ENCODE results near the gene NEURL2.
"Not testable (repeated sequence)": the region's sequence is repeated elsewhere in the genome, so short reads cannot be mapped to it uniquely, and the experiment has no call there.

Gene NEURL2

DNA sequence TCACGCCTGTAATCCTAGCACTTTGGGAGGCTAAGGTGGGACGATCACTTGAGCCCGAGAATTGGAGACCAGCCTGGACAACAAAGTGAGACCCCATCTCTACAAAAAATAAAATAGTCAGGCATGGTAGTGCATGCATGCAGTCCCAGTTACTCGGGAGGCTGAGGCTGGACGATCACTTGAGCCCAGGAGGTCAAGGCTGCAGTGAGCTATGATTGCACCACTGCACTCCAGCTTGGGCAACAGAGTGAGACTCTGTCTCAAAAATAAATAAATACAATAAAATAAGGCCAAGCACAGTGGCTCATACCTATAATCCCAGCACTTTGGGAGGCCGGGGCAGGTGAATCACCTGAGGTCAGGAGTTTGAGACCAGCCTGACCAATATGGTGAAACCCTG, 10.3 kb upstream of the NEURL2 start:
- DNase-seq (ENCODE audit: low read depth in 1 of 2, low spot score in 1 of 2) = not testable (repeated sequence)

DNA sequence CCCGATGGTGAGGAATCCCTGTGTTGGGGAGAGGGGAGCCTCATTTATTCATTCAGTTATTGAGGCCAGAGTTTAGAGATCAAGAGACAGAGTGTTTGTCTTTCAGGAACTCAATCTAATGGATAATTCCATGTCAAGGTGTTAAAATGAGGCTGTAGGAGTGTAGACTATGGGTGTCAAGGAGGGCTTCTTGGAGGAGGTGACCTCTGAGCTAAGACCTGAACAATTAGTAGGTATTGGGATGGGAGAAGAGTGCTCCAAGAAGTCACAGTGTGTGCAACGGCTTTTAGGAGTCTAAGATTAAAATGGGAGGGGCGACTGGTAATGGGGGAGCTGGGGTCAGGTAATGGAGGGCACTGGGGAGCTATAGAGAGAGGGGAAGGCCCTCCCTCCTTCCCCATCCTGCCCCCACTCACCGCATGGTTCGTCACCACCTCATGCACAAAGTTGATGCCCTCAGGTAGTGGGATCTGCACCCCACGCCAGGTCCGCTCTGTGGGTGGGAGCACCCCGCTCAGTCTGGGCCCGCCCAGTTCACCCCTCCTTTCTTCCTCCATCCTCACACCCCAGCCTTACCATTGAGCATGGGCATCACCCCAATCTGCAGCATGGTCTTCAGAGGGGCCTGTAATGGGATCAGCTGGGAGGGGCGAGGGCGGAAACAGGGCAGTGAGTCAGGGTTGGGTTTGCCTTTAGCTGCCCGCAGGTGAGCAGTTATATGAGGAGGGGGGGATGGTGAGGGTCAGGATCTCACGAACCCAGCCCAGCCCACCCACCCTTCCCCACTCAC, 8.2 kb upstream of the NEURL2 start:
- DNase-seq (ENCODE audit: low read depth in 1 of 2, low spot score in 1 of 2) = no peak

DNA sequence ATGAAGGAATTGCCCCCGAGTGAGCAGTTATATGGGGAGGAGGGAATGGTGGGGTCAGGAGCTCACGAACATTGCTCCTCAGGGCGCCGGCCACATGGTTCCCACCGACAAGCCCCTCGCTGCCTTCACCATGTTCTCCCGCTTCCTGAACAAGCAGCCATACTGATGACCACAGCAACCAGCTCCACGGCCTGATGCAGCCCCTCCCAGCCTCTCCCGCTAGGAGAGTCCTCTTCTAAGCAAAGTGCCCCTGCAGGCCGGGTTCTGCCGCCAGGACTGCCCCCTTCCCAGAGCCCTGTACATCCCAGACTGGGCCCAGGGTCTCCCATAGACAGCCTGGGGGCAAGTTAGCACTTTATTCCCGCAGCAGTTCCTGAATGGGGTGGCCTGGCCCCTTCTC, 7.3 kb upstream of the NEURL2 start:
- no peak for DNase-seq (ENCODE audit: low read depth in 1 of 2, low spot score in 1 of 2)

DNA sequence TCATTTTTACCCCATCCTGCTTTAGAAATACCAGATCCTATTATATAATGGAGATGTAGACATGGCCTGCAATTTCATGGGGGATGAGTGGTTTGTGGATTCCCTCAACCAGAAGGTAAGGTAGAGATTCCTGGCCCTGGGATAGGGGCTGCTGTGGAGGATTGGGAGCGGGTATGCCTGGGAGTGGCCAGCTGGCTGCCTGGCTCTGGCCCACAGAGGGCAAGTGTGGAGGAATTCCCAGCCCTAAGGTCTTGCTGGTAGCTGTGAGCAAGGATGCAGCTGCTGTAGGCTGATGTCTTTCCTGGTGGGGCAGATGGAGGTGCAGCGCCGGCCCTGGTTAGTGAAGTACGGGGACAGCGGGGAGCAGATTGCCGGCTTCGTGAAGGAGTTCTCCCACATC, 6.7 kb upstream of the NEURL2 start:
- DNase-seq (ENCODE audit: low read depth in 1 of 2, low spot score in 1 of 2) = no peak

DNA sequence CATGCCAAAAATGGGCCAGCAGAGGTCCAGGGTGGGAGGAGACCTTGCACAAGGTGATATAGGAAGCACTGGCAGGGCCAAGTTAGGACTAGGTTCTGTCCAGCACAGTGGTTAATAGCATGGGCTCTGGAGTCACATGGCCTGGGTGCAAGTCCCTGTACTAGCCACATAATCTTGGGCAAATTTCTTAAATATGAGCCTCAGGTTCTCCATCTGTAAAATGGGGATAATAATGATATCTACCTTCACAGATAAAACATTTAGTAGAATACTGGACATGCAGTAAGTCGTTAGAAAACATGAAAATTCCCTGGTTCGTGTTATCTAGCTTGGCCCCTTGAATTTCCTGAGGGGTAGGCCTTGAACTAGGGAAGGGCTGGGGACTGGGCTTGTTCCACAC, 6.3 kb upstream of the NEURL2 start:
- no peak for DNase-seq (ENCODE audit: low read depth in 1 of 2, low spot score in 1 of 2)

DNA sequence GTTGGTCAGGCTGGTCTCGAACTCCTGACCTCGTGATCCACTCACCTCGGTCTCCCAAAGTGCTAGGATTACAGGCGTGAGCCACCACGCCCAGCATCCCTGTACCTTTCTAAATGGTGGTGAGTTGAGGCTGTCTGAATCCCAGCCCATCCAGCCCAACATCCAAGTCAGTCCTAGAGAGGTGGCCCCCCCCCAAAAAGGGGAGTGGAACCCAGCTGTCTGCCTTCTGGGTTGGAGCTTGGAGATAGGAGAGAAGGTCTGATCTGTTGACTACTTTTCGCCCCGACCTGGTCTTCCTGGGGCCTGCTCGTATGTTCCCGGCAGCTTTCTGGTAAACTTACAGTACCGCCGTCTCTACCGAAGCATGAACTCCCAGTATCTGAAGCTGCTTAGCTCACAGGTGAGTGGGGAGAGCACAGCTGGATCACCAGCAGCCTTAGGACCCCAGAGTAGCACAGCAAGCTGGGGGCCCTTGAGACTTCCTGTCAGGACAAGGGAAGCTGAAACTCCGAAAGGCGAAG, 5.7 kb upstream of the NEURL2 start:
- DNase-seq (ENCODE audit: low read depth in 1 of 2, low spot score in 1 of 2) = no peak

DNA sequence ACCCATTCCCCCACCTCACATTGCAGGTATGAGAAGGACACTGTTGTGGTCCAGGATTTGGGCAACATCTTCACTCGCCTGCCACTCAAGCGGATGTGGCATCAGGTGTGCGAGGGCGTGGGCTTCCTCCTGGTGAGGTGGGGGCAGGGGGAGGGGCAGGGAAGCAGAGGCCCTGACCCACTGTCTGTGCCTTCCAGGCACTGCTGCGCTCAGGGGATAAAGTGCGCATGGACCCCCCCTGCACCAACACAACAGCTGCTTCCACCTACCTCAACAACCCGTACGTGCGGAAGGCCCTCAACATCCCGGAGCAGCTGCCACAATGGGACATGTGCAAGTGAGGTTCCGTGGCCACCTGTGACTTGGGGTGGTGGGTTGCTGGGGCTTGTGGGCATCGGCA, 3.8 kb upstream of the NEURL2 start:
- DNase-seq (ENCODE audit: low read depth in 1 of 2, low spot score in 1 of 2) = no peak

DNA sequence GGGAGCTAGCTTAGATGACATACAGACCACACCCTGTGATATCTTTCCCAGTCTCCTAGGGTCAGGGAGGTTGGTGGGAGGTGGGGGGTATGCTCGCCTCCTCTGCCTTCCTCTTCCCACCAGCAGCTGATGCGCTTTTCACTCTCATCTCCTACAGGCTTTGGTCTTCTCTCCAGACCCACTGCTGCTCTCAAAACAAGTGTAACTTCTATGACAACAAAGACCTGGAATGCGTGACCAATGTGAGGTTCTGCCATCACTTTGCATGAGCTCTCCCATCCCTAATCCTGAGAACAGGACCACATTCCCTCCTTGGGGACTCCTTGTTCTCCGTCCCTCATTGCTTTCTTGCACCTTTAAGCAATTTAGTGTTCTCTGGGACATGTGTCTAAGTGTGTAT, 2.8 kb upstream of the NEURL2 start:
- DNase-seq (ENCODE audit: low read depth in 1 of 2, low spot score in 1 of 2) = no peak

DNA sequence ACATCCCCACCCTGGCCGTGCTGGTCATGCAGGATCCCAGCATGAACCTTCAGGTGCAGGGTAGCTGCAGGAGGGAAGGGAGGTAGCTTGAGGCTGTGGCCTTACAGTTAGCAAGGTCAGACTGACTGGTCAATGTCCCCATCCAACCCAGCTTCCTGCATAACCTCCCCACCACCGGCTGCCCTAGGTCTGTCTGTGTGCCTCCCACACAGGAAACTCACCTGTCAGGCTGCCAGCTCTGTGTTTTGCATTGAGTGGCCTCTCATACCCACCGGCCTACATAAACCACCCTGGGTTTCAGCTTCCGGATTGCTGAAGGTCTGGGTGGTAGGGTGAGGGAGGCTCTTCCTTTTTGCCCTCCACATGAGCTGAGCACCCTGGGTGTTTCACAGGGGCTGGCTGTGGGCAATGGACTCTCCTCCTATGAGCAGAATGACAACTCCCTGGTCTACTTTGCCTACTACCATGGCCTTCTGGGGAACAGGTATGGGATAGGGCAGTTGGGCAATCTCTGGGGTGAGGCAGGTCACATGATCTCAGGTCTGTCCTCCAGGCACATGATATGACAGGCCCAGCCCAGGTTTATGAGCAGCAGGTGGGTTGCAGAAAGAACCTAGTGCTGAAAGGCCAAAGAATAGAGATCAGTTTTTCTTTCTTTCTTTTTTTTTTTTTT, 2.0 kb upstream of the NEURL2 start:
- DNase-seq (ENCODE audit: low read depth in 1 of 2, low spot score in 1 of 2) = no peak

DNA sequence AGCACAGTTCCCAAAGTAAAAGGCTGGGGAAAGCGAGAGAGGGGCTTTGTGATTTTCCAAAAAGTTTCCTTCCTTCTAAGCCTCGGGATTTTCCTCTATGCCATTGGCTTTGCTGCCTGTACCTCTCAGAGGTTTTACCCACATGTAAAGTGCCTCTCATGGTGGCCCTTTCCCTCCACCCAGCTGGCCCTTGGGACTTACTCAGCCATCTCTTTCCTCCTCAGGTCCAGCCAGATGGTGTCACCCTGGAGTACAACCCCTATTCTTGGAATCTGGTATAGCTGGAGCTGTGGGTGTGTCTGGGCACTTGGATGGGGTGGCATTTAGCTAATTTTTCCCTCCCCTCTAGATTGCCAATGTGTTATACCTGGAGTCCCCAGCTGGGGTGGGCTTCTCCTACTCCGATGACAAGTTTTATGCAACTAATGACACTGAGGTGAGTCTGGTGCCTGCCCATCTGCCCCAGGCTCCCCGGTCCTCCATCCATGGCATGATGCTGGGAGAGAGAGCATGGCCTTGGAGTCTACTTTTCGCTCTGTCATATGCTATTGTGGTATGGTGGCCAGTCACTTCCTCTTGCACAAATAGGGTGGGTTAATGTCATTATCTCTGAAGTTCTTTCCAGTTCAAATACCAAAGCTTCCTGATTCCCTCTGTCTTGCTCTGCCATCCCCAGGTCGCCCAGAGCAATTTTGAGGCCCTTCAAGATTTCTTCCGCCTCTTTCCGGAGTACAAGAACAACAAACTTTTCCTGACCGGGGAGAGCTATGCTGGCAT, 1.2 kb upstream of the NEURL2 start:
- DNase-seq (ENCODE audit: low read depth in 1 of 2, low spot score in 1 of 2) = no peak

DNA sequence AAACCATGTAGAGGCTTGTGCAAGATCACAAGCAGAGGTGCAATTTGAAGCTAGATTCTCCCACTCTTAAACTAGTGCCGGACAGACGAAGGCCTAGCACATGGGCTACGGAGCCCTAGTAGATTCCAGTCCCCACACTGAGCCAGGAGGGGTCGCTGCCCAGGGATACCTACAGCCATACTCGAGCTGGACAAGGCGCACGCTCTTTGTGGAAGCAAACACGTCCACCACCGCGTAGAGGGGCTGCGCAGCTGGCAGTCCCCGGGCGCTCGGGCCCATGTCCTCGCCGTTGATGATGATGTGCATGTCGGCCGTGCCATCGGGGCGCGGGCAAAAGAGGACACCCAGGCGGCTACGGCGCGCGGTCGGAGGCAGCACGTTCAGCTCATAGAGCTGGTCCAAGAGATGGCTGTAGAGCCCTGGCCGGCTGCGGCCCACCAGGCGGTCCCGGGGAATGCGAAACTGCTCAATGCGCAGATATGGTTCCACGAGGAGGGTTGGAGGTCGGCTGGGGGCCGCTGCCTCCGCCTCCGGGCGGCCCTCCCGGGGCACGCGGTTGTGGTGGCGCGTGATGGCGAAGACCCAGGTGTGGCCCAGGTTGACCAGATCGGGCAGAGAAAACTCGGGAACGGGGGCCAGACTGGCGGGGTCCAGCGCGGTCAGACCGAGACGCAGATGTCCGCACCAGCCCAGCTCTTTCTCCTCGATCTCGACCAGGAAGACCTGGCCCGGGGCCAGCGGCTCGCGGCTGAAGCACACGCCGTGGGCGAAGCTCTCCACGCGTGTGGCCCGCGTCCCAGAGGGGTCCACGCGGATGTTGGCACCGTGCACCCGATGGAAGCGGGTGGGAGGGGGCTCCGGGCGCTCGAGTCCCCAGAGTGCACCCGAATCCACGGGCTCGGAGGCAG, 677 bp downstream of the NEURL2 start:
- DNase-seq (ENCODE audit: low read depth in 1 of 2, low spot score in 1 of 2) = no peak

DNA sequence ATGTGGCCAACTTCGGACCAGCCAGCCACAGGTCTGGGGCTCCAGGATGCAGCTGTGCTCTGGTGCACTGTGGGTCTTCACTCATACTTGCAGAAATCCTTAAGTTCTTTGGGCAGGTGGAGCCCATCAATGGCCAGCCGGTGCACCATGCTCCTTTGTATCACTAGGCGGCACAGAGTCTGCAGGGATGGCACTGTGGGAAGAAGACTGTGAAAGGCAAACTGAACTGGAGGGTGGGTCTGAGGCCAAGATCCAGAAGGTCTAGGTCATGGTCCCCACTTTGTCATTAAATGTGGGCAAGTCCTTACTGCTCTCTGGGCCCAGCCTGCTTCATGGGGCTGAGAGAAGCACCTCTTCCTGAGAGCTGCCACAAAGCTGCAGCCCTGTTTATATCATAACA, 2.3 kb downstream of the NEURL2 start:
- no peak for DNase-seq (ENCODE audit: low read depth in 1 of 2, low spot score in 1 of 2)

DNA sequence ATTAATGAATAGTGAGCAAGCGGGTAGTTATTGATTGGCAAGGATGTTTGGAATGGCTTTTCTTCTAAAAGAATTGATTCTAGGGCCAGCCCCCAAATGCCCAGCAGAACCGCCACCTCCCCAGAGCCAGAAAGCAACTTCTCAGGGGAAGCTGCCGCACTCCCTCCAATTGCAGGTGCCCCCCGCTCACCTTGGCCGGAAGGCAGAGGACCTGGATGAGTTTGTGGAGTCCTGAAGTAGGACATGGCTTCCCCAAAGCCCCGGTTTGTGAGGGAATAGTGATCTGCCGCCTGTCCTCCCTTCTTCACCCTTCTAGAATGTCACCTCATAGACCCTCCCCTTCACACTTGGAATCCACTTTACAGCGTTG, 3.7 kb downstream of the NEURL2 start, which contains the start of gene SPATA25:
Gene SPATA25 (minus strand): TSS at position 277 of the 370 bp plus-strand sequence. CDS start 32 bp downstream, at position 245.
- DNase-seq (ENCODE audit: low read depth in 1 of 2, low spot score in 1 of 2) = no peak

DNA sequence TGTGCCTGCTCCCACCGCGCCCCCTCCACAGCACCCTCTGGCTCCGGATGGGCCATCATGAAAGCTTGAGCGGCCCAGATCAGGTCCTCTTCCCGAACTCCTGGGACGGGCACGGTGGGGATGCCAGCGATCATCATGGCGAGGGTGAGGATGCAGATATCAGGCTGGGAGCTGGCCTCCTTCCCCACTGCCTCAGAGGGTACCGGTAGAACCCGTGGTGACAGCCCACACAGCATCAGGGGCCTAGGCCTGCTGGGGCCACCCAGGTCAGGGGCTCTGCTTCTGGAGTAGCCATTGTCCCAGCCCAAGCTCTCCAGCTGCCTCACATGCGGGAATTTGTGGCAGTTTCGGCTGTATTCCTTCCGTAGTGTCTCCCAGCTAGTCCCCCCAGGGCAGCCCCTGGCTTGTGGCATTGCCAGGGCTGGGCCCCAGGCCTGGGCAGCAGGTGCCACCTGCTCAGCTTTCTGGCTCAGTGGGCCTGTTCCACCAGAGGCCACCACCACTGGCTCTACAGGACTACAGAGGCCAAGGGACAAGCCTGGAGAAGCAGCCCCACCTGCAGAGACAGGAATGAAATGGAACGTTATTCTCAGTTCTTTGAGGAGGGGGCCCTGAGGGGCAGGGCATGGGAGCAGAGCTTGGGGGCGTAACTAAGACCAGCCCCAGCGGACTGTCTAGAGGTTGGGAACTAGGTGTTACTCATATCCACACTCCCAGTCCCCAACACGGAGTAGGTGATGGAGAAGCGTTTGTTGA, 4.2 kb downstream of the NEURL2 start:
- DNase-seq (ENCODE audit: low read depth in 1 of 2, low spot score in 1 of 2) = no peak

DNA sequence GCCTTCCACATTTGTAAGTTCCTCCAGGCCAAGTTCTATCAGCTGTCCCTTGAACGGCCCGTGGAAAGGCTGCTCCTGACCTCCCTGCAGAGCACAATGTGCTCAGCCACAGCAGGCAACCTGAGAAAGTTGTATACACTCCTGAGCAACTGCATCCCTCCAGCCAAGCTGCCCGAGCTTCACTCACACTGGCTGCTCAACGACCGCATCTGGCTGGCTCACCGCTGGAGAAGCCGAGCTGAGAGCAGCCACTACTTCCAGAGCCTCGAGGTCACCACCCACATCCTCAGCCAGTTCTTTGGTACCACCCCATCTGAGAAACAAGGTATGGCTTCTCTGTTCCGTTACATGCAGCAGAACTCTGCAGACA, 7.9 kb downstream of the NEURL2 start:
- no peak for DNase-seq (ENCODE audit: low read depth in 1 of 2, low spot score in 1 of 2)

DNA sequence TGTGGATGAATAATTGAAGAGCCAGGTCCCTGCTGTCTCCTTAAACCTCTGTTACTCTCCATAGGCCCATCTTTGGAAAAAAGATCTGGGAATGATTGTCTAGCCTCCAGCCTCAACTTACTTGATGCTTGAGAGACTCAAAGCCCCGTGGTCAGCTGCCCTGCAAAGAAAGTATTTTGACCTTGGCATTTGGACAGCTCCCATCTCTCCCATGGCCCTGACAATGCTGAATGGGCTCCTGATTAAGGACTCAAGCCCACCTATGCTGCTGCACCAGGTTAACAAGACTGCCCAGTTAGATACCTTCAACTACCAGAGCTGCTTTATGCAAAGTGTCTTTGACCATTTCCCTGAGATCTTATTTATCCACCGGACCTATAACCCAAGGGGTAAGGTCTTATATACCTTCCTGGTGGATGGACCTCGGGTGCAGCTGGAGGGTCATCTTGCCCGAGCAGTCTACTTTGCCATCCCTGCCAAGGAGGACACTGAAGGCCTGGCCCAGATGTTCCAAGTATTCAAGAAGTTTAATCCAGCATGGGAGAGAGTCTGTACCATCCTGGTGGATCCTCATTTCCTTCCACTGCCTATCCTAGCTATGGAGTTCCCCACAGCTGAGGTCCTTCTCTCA, 8.4 kb downstream of the NEURL2 start:
- no peak for DNase-seq (ENCODE audit: low read depth in 1 of 2, low spot score in 1 of 2)

DNA sequence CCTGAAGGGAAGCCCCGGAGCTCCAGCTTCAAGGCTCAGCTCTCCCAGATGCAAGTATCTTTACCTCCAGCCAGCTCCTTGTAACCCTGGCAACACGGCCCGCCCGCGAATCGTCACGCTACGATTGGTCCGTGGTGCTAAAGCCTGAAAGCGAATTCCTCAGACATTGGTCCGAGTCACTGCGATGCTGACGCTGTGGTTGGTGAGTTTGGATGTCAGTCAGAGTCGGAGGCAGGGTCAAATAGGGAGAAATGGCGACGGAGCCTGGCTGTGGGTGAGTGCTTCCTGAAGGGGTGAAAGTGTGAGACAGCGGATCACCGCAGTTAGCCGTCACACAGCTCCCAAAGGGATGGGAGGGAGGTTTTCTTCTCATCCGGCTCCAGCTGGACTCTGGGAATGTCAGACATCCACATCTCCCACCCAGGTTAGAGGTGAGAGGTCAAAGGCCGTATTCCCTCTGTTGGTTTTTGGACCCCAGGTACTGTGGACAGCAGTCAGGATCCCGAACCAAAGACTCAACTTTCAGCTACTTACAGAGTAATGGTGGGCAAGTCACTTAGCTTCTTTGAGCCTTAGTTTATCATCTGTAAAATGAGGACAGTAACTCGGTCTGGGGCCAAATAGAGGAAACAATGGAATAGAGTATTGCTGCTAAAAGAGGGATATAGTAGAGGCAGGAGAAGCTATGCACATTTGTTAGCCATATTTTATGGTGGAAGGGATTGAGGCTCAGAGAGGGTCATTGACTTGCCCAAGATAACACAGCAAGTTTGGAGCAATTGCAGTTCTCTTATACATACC, 9.8 kb downstream of the NEURL2 start, which contains the start of gene ZSWIM1:
Gene ZSWIM1 (plus strand): TSS at position 240 of the 801 bp plus-strand sequence. CDS start 1,366 bp downstream, outside the sequence.
- peak; percentile 94 to 98 for DNase-seq (ENCODE audit: low read depth in 1 of 2, low spot score in 1 of 2)

DNA sequence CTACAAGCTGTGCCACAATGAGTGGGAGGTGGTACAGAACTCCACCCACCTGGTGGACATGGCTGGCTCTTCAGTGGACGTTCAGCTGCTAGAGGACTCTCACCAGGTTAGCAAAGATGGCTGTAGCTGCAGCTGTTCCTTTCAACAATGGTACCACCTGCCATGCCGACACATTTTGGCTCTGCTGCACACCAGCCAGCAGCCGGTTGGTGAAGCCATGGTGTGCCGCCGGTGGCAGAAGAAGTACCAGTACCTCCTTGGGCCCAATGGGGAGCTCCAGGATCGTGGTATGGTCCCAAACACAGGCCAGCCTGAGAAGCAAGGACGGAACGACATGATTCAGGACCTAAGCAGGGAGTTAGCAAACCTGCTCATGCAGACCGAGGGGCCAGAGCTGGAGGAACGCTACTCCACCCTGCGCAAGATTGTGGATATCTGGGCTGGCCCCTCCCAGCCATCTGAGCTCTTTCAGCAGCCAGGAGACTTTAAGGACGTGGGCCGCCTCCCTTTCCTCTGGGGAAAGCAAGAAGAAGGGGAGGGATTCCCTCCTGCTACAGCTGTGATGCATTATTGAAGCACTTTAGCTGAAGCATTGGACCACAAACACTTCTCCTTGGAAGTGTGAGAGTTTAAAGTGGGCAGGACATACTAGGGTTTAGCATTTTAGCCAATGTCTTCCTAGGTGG, 12.8 kb downstream of the NEURL2 start:
- DNase-seq (ENCODE audit: low read depth in 1 of 2, low spot score in 1 of 2) = no peak
